COR-L47 (cell line): ENCODE data around the gene USP17L12.
"Not testable (repeated sequence)": the region's sequence is repeated elsewhere in the genome, so short reads cannot be mapped to it uniquely, and the experiment has no call there.

ENCODE experiments used
- DNase-seq: peaks from one replicate; lab custom pipeline; 2025; lab: John Stamatoyannopoulos, UW

Gene USP17L12

DNA sequence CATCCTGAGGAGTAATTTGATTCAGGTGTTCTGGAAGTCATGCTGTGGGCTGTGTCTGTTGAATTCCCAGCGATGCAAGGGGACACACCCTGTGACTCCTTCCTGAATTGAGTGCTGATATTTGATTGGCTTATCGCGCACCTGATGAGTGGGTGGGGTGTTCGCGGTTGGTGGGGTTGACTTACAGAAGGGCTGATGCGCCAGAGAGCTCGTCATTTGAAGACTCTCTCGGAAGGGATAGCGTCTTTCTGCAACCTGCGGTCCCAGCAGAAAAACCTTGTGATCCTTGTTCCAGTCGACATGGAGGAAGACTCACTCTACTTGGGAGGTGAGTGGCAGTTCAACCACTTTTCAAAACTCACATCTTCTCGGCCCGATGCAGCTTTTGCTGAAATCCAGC, at the start of gene USP17L12:
USP17L12 (plus strand) TSS at position 301 of the 400 bp plus-strand sequence; CDS start at position 301, 0 bp downstream.
- not testable (repeated sequence) for DNase-seq

- DNase-seq = not testable (repeated sequence)
Observed at GRCh38 chr4:9210357-9210756, 9.6 kb upstream of the USP17L12 start, which contains the start of gene USP17L10. Gene USP17L10 (plus strand): TSS chr4:9210657. CDS start chr4:9210657, 0 bp downstream.

DNA sequence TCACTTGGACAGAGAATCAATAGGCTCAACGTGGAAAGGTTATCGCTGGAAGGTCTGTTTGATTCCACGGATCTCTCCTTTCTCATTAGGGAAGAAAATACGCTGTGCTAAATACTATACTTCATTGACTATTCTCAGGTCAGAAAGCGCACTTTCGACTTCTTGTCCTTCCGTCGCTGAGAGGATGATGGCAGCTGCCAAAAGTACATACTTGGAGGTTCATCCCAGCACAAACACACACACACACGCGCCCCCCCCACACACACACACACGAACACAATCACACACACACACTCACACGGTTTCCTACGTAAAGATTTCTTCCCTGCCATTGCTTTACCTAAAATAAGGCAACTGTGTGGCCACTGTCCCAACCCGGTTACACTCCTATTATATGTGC, 5.3 kb upstream of the USP17L12 start:
- DNase-seq = not testable (repeated sequence)

GRCh38 chr4:9215105-9215504, 4.8 kb upstream of the USP17L12 start, which contains the start of gene USP17L11:
Gene USP17L11 (plus strand): TSS chr4:9215405. CDS start chr4:9215405, 0 bp downstream.
- DNase-seq = not testable (repeated sequence)

DNA sequence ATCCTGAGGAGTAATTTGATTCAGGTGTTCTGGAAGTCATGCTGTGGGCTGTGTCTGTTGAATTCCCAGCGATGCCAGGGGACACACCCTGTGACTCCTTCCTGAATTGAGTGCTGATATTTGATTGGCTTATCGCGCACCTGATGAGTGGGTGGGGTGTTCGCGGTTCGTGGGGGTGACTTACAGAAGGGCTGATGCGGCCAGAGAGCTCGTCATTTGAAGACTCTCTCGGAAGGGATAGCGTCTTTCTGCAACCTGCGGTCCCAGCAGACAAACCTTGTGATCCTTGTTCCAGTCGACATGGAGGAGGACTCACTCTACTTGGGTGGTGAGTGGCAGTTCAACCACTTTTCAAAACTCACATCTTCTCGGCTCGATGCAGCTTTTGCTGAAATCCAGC, 4.6 kb downstream of the USP17L12 start, which contains the start of gene USP17L13:
USP17L13 (plus strand) TSS at position 301 of the 400 bp plus-strand sequence; CDS start at position 301, 0 bp downstream.
- DNase-seq = not testable (repeated sequence)

- DNase-seq = not testable (repeated sequence)
Observed at GRCh38 chr4:9230249-9230648, 10.3 kb downstream of the USP17L12 start.

GRCh38 chr4:9234085-9234484, 14.1 kb downstream of the USP17L12 start, which contains the start of gene USP17L15:
Gene USP17L15 (plus strand): TSS chr4:9234385. CDS start chr4:9234385, 0 bp downstream.
- DNase-seq = not testable (repeated sequence)

DNA sequence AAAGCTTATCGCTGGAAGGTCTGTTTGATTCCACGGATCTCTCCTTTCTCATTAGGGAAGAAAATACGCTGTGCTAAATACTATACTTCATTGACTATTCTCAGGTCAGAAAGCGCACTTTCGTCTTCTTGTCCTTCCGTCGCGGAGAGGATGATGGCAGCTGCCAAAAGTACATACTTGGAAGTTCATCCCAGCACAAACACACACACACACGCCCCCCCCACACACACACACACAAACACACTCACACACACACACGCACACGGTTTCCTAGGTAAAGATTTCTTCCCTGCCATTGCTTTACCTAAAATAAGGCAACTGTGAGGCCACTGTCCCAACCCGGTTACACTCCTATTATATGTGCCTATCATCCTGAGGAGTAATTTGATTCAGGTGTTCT, 18.5 kb downstream of the USP17L12 start:
- DNase-seq = not testable (repeated sequence)

- DNase-seq = not testable (repeated sequence)
Observed at GRCh38 chr4:9243579-9243978, 23.6 kb downstream of the USP17L12 start, which contains the start of gene USP17L17. Gene USP17L17 (plus strand): TSS chr4:9243879. CDS start chr4:9243879, 0 bp downstream.

DNA sequence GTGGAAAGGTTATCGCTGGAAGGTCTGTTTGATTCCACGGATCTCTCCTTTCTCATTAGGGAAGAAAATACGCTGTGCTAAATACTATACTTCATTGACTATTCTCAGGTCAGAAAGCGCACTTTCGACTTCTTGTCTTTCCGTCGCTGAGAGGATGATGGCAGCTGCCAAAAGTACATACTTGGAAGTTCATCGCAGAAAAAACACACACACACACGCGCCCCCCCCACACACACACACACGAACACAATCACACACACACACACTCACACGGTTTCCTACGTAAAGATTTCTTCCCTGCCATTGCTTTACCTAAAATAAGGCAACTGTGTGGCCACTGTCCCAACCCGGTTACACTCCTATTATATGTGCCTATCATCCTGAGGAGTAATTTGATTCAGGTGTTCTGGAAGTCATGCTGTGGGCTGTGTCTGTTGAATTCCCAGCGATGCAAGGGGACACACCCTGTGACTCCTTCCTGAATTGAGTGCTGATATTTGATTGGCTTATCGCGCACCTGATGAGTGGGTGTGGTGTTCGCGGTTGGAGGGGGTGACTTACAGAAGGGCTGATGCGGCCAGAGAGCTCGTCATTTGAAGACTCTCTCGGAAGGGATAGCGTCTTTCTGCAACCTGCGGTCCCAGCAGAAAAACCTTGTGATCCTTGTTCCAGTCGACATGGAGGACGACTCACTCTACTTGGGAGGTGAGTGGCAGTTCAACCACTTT, 28.2 kb downstream of the USP17L12 start, which contains the start of gene USP17L18:
USP17L18 (plus strand) TSS at position 678 of the 728 bp plus-strand sequence; CDS start at position 678, 0 bp downstream.
- not testable (repeated sequence) for DNase-seq

DNA sequence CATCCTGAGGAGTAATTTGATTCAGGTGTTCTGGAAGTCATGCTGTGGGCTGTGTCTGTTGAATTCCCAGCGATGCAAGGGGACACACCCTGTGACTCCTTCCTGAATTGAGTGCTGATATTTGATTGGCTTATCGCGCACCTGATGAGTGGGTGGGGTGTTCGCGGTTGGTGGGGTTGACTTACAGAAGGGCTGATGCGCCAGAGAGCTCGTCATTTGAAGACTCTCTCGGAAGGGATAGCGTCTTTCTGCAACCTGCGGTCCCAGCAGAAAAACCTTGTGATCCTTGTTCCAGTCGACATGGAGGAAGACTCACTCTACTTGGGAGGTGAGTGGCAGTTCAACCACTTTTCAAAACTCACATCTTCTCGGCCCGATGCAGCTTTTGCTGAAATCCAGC, 33.1 kb downstream of the USP17L12 start, which contains the start of gene USP17L19:
USP17L19 (plus strand) TSS at position 301 of the 400 bp plus-strand sequence; CDS start at position 301, 0 bp downstream.
- DNase-seq = not testable (repeated sequence)

DNA sequence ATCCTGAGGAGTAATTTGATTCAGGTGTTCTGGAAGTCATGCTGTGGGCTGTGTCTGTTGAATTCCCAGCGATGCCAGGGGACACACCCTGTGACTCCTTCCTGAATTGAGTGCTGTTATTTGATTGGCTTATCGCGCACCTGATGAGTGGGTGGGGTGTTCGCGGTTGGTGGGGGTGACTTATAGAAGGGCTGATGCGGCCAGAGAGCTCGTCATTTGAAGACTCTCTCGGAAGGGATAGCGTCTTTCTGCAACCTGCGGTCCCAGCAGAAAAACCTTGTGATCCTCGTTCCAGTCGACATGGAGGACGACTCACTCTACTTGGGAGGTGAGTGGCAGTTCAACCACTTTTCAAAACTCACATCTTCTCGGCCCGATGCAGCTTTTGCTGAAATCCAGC, 37.9 kb downstream of the USP17L12 start, which contains the start of gene USP17L20:
USP17L20 (plus strand) TSS at position 301 of the 400 bp plus-strand sequence; CDS start at position 301, 0 bp downstream.
- DNase-seq = not testable (repeated sequence)

DNA sequence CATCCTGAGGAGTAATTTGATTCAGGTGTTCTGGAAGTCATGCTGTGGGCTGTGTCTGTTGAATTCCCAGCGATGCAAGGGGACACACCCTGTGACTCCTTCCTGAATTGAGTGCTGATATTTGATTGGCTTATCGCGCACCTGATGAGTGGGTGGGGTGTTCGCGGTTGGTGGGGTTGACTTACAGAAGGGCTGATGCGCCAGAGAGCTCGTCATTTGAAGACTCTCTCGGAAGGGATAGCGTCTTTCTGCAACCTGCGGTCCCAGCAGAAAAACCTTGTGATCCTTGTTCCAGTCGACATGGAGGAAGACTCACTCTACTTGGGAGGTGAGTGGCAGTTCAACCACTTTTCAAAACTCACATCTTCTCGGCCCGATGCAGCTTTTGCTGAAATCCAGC, 42.6 kb downstream of the USP17L12 start, which contains the start of gene USP17L21:
USP17L21 (plus strand) TSS at position 301 of the 400 bp plus-strand sequence; CDS start at position 301, 0 bp downstream.
- not testable (repeated sequence) for DNase-seq

DNA sequence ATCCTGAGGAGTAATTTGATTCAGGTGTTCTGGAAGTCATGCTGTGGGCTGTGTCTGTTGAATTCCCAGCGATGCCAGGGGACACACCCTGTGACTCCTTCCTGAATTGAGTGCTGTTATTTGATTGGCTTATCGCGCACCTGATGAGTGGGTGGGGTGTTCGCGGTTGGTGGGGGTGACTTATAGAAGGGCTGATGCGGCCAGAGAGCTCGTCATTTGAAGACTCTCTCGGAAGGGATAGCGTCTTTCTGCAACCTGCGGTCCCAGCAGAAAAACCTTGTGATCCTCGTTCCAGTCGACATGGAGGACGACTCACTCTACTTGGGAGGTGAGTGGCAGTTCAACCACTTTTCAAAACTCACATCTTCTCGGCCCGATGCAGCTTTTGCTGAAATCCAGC, 47.4 kb downstream of the USP17L12 start, which contains the start of gene USP17L22:
USP17L22 (plus strand) TSS at position 301 of the 400 bp plus-strand sequence; CDS start at position 301, 0 bp downstream.
- DNase-seq = not testable (repeated sequence)
